ENCODE data around the gene CBR1. TPM values are rescaled to one million over a fixed set of nuclear protein-coding genes. Genes with fewer than 3 reads are reported as not detected.

Gene CBR1
- total and polyA plus RNA-seq, 9 of the 15 experiments (the other 6 are each of a cell fraction or from before 2014, with no cell fraction given), result 2.5 to 33.8 (median 15.1) TPM

DNA sequence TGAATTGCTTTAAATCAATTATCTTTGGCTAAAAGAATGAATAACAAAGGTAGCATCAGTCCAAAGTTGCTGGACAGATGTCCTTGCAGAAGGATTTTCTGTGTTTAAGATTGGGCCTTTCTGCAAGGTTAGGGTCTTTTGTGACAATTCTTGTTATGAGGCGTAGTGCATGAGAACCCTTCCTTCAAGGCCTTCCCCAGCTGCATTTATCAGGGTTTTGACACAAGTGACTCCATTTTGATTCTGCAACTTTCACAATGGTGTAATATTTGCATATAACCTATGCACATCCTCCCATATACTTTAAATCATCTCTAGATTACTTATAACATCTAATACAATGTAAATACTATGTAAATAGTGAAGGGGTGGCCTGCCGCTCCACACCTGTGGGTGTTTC lies 8.4 kb upstream of the CBR1 start (continued):
- TF ChIP-seq ZNF354B (CRISPR knock-in tag; IDR thresholded peaks at IDR 0.05) (0 out of 2 replicates have a peak, but pooled peaks have one; percentile 24), ZBTB1 (CRISPR knock-in tag; IDR thresholded peaks at IDR 0.05; ENCODE audit: borderline replicate concordance, low read depth) (no peak), ZNF583 (CRISPR knock-in tag; IDR thresholded peaks at IDR 0.05) (no peak), YBX1 (IDR thresholded peaks at IDR 0.05) (no peak), HMG20B (CRISPR knock-in tag; IDR thresholded peaks at IDR 0.05) (no peak), ZNF184 (CRISPR knock-in tag; IDR thresholded peaks at IDR 0.05) (no peak), CHD1 (IDR thresholded peaks at IDR 0.05; ENCODE audit: low read length) (no peak), ZFP30 (CRISPR knock-in tag; IDR thresholded peaks at IDR 0.05; ENCODE audit: borderline replicate concordance) (no peak), GTF2F1 (IDR thresholded peaks at IDR 0.05; ENCODE audit: low read depth, low read length) (no peak), PTTG1 (tag; IDR thresholded peaks at IDR 0.05; ENCODE audit: low read depth) (peak; percentile 74), MTA3 (IDR thresholded peaks at IDR 0.05; ENCODE audit: borderline replicate concordance) (no peak), GATAD2A (IDR thresholded peaks at IDR 0.05) (no peak), PHF21A (IDR thresholded peaks at IDR 0.05; ENCODE audit: borderline replicate concordance, low read depth) (no peak), NEUROD1 (IDR thresholded peaks at IDR 0.05; ENCODE audit: borderline replicate concordance, low read depth, low read length, partially characterized antibody) (no peak), FOXA1 (IDR thresholded peaks at IDR 0.05; ENCODE audit: borderline replicate concordance) (no peak), HNRNPUL1 (IDR thresholded peaks at IDR 0.05; ENCODE audit: low read length) (no peak), NR2C1 (IDR thresholded peaks at IDR 0.05) (no peak), NR2C1 (tag; IDR thresholded peaks at IDR 0.05) (peak; percentile 66)
- TF ChIP-seq, protein P1, sequence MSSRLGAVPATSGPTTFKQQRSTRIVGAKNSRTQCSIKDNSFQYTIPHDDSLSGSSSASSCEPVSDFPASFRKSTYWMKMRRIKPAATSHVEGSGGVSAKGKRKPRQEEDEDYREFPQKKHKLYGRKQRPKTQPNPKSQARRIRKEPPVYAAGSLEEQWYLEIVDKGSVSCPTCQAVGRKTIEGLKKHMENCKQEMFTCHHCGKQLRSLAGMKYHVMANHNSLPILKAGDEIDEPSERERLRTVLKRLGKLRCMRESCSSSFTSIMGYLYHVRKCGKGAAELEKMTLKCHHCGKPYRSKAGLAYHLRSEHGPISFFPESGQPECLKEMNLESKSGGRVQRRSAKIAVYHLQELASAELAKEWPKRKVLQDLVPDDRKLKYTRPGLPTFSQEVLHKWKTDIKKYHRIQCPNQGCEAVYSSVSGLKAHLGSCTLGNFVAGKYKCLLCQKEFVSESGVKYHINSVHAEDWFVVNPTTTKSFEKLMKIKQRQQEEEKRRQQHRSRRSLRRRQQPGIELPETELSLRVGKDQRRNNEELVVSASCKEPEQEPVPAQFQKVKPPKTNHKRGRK (tag; IDR thresholded peaks at IDR 0.05), result no peak
- TF ChIP-seq, protein P2, sequence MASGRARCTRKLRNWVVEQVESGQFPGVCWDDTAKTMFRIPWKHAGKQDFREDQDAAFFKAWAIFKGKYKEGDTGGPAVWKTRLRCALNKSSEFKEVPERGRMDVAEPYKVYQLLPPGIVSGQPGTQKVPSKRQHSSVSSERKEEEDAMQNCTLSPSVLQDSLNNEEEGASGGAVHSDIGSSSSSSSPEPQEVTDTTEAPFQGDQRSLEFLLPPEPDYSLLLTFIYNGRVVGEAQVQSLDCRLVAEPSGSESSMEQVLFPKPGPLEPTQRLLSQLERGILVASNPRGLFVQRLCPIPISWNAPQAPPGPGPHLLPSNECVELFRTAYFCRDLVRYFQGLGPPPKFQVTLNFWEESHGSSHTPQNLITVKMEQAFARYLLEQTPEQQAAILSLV (tag; IDR thresholded peaks at IDR 0.05), result peak; percentile 72
- TF ChIP-seq, protein P3, sequence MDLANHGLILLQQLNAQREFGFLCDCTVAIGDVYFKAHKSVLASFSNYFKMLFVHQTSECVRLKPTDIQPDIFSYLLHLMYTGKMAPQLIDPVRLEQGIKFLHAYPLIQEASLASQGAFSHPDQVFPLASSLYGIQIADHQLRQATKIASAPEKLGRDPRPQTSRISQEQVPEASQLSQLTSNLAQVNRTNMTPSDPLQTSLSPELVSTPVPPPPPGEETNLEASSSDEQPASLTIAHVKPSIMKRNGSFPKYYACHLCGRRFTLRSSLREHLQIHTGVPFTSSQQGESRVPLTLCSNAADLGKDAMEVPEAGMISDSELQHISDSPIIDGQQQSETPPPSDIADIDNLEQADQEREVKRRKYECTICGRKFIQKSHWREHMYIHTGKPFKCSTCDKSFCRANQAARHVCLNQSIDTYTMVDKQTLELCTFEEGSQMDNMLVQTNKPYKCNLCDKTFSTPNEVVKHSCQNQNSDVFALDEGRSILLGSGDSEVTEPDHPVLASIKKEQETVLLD (IDR thresholded peaks at IDR 0.05), result no peak
- TF ChIP-seq, protein P4, sequence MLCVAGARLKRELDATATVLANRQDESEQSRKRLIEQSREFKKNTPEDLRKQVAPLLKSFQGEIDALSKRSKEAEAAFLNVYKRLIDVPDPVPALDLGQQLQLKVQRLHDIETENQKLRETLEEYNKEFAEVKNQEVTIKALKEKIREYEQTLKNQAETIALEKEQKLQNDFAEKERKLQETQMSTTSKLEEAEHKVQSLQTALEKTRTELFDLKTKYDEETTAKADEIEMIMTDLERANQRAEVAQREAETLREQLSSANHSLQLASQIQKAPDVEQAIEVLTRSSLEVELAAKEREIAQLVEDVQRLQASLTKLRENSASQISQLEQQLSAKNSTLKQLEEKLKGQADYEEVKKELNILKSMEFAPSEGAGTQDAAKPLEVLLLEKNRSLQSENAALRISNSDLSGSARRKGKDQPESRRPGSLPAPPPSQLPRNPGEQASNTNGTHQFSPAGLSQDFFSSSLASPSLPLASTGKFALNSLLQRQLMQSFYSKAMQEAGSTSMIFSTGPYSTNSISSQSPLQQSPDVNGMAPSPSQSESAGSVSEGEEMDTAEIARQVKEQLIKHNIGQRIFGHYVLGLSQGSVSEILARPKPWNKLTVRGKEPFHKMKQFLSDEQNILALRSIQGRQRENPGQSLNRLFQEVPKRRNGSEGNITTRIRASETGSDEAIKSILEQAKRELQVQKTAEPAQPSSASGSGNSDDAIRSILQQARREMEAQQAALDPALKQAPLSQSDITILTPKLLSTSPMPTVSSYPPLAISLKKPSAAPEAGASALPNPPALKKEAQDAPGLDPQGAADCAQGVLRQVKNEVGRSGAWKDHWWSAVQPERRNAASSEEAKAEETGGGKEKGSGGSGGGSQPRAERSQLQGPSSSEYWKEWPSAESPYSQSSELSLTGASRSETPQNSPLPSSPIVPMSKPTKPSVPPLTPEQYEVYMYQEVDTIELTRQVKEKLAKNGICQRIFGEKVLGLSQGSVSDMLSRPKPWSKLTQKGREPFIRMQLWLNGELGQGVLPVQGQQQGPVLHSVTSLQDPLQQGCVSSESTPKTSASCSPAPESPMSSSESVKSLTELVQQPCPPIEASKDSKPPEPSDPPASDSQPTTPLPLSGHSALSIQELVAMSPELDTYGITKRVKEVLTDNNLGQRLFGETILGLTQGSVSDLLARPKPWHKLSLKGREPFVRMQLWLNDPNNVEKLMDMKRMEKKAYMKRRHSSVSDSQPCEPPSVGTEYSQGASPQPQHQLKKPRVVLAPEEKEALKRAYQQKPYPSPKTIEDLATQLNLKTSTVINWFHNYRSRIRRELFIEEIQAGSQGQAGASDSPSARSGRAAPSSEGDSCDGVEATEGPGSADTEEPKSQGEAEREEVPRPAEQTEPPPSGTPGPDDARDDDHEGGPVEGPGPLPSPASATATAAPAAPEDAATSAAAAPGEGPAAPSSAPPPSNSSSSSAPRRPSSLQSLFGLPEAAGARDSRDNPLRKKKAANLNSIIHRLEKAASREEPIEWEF (CRISPR knock-in tag; IDR thresholded peaks at IDR 0.05), result peak; percentile 71; the same call in 1 of the 2 replicates

All from K562 (cell line).